Mucosa of rectum (tissue), 2 donors: Measurements from ENCODE around the gene INPP5E.

Experiments used
- H3K27ac ChIP-seq, 2 donors: one replicate each; pipeline ENCODE4 v1.7.0; 2013; ENCODE audit warnings: inconsistent platforms in 2 of 2, low read depth in 2 of 2, low read length in 2 of 2
- H3K27me3 ChIP-seq, 2 donors: one replicate each; pipeline ENCODE4 v1.7.0; 2013; ENCODE audit warnings: low read length in 2 of 2; ENCODE audit not compliant: control insufficient read depth in 2 of 2, insufficient read depth in 2 of 2
- H3K36me3 ChIP-seq, 2 donors: one replicate each; pipeline ENCODE4 v1.7.0; 2013; ENCODE audit warnings: low read length in 2 of 2; ENCODE audit not compliant: control insufficient read depth in 2 of 2, insufficient read depth in 2 of 2
- H3K4me1 ChIP-seq, 2 donors: one replicate each; pipeline ENCODE4 v1.7.0; 2013; ENCODE audit warnings: low read length in 2 of 2, mild to moderate bottlenecking in 1 of 2; ENCODE audit not compliant: control insufficient read depth in 2 of 2, insufficient read depth in 2 of 2
- H3K4me3 ChIP-seq, 2 donors: one replicate each; pipeline ENCODE4 v1.7.0; 2013; ENCODE audit warnings: low read length in 2 of 2
- H3K9ac ChIP-seq, 2 donors: one replicate each; pipeline ENCODE4 v1.7.0; 2013; ENCODE audit warnings: low read length in 2 of 2, low read depth in 1 of 2, mild to moderate bottlenecking in 1 of 2
- H3K9me3 ChIP-seq, 2 donors: one replicate each; pipeline ENCODE4 v1.7.0; 2013; ENCODE audit warnings: low read length in 2 of 2; ENCODE audit not compliant: control insufficient read depth in 2 of 2
- donor health status: healthy.
- donor health status: Normal muscosa, but diverticular disease.

The INPP5E gene

GRCh38 chr9:136385015-136385414, 54.6 kb downstream of the INPP5E start:
- H3K36me3 ChIP-seq = peaks cover 40 to 43% of the 10 kb centered on the region in 2 donors

GRCh38 chr9:136383436-136383835, 56.2 kb downstream of the INPP5E start:
- H3K27me3 ChIP-seq = no peaks in the 10 kb centered on the region
- no peak overlapping the region for H3K4me3 ChIP-seq
- H3K36me3 ChIP-seq = peaks cover 32 to 35% of the 10 kb centered on the region in 2 donors
- H3K9me3 ChIP-seq = no peaks in the 10 kb centered on the region
- no peak overlapping the region for H3K27ac ChIP-seq
- H3K9ac ChIP-seq = no peak overlapping the region
- no peaks in the 10 kb centered on the region for H3K4me1 ChIP-seq

More at GRCh38 chr9:136385015-136385414, 54.6 kb downstream of the INPP5E start:
- no peak overlapping the region for H3K9ac ChIP-seq
- no peaks in the 10 kb centered on the region for H3K4me1 ChIP-seq
- no peak overlapping the region for H3K27ac ChIP-seq
- H3K27me3 ChIP-seq = no peaks in the 10 kb centered on the region
- H3K9me3 ChIP-seq = no peaks in the 10 kb centered on the region
- no peak overlapping the region for H3K4me3 ChIP-seq

GRCh38 chr9:136381966-136382513, 57.6 kb downstream of the INPP5E start:
- Histone ChIP-seq H3K36me3 (peaks cover 21 to 27% of the 10 kb centered on the region in 2 donors), H3K27ac (no peak overlapping the region), H3K9me3 (no peaks in the 10 kb centered on the region)

GRCh38 chr9:136381311-136381710, 58.3 kb downstream of the INPP5E start:
- no peak overlapping the region for H3K27ac ChIP-seq
- no peak overlapping the region for H3K9ac ChIP-seq
- H3K9me3 ChIP-seq = no peaks in the 10 kb centered on the region
- H3K36me3 ChIP-seq = peaks cover 19 to 27% of the 10 kb centered on the region in 2 donors
- no peaks in the 10 kb centered on the region for H3K27me3 ChIP-seq
- no peaks in the 10 kb centered on the region for H3K4me1 ChIP-seq
- H3K4me3 ChIP-seq = no peak overlapping the region

More at GRCh38 chr9:136381966-136382513, 57.6 kb downstream of the INPP5E start:
- H3K27me3 ChIP-seq = no peaks in the 10 kb centered on the region
- no peak overlapping the region for H3K4me3 ChIP-seq
- no peaks in the 10 kb centered on the region for H3K4me1 ChIP-seq
- no peak overlapping the region for H3K9ac ChIP-seq

GRCh38 chr9:136380381-136380780, 59.3 kb downstream of the INPP5E start:
- Histone ChIP-seq H3K4me3 (no peak overlapping the region), H3K9ac (no peak overlapping the region), H3K9me3 (no peaks in the 10 kb centered on the region), H3K4me1 (no peaks in the 10 kb centered on the region), H3K36me3 (peaks cover 19 to 22% of the 10 kb centered on the region in 2 donors), H3K27me3 (no peaks in the 10 kb centered on the region), H3K27ac (no peak overlapping the region)

GRCh38 chr9:136379891-136380290, 59.8 kb downstream of the INPP5E start:
- Histone ChIP-seq H3K36me3 (peaks cover 18 to 19% of the 10 kb centered on the region in 2 donors), H3K4me3 (no peak overlapping the region), H3K9me3 (no peaks in the 10 kb centered on the region), H3K9ac (no peak overlapping the region), H3K27me3 (no peaks in the 10 kb centered on the region), H3K27ac (no peak overlapping the region), H3K4me1 (no peaks in the 10 kb centered on the region)

GRCh38 chr9:136379401-136379800, 60.2 kb downstream of the INPP5E start:
- Histone ChIP-seq H3K27ac (no peak overlapping the region), H3K4me3 (no peak overlapping the region), H3K9ac (no peak overlapping the region), H3K4me1 (no peaks in the 10 kb centered on the region), H3K27me3 (no peaks in the 10 kb centered on the region), H3K36me3 (peaks cover 17% of the 10 kb centered on the region in 2 donors), H3K9me3 (no peaks in the 10 kb centered on the region)

- H3K4me1 ChIP-seq = no peaks in the 10 kb centered on the region
- H3K27me3 ChIP-seq = no peaks in the 10 kb centered on the region
- peaks cover 13 to 17% of the 10 kb centered on the region in 2 donors for H3K36me3 ChIP-seq
- H3K9ac ChIP-seq = no peak overlapping the region
- no peak overlapping the region for H3K4me3 ChIP-seq
- no peaks in the 10 kb centered on the region for H3K9me3 ChIP-seq
- H3K27ac ChIP-seq = no peak overlapping the region
Observed at GRCh38 chr9:136379003-136379287, 60.7 kb downstream of the INPP5E start.
